Sigmoid colon (tissue), 3 donors: ENCODE measurements around the gene BCAN.

ENCODE experiments used
- CTCF ChIP-seq, 4 experiments: fragments of 450-650 bp in 3 of 4; fragments of 200-600 bp in 1 of 4; IDR thresholded peaks; one replicate each; pipeline ENCODE4 v1.5.1; 2016 to 2019; ENCODE audit warnings: antibody characterized with exemption in 4 of 4, mild to moderate bottlenecking in 3 of 4, moderate library complexity in 2 of 4
- POLR2A ChIP-seq, 2 donors: fragments of 450-650 bp; IDR thresholded peaks; one replicate each; pipeline ENCODE4 v1.6.1; 2016; ENCODE audit warnings: antibody characterized with exemption in 2 of 2, mild to moderate bottlenecking in 2 of 2, moderate library complexity in 2 of 2

- no peak for TF ChIP-seq CTCF (IDR thresholded peaks at IDR 0.05)
- no peak for TF ChIP-seq POLR2A (IDR thresholded peaks at IDR 0.05)
Measured at GRCh38 chr1:156675210-156676113, 33.5 kb downstream of the BCAN start.
